Vagina (tissue), 2 donors: ENCODE results near the gene TBXA2R.

Experiments
- POLR2A ChIP-seq, 2 donors: fragments of 450-650 bp; IDR thresholded peaks; one replicate each; pipeline ENCODE4 v1.6.1; 2017; ENCODE audit warnings: antibody characterized with exemption in 2 of 2, mild to moderate bottlenecking in 2 of 2, moderate library complexity in 2 of 2
- TF ChIP-seq, protein P1 (sequence below), 3 experiments: fragments of 450-650 bp in 2 of 3; fragments of 200-600 bp in 1 of 3; sonication (generic) in 1 of 3; IDR thresholded peaks; one replicate each; pipeline ENCODE4 v1.5.1; 2017 to 2019; ENCODE audit warnings: antibody characterized with exemption in 3 of 3, mild to moderate bottlenecking in 2 of 3, moderate library complexity in 2 of 3

DNA sequence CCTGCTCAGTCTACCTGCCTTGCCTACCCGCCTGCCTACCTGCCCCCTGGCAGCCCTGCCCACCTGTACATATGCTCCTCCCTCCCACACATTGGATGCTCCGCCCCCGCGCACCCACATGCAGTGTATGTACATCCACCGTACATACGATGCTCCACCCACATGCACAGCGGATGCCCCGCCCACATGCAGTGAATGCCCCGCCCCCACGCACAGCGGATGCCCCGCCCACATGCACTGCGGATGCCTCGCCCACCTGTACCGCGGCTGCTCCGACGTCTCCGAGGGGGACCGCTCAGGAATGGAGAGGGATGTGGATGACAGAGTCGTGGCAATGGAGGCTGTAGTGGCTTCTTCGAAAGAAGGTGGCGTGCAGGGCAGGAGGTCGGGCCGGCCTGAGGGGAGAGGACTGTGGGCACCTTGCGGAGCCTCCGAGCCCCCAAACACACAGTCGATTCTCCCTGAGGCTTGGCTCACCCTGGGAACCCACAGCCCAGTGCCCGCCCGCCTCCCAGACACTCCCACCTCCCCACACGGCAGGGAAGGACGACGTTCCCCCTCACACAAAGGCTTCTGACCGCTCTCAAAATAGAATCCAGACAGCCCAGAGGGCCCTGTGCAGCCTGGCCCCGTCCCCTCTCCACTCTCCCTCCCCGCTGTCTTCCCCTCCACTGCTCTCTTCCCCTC, 36.5 kb upstream of the TBXA2R start:
- TF ChIP-seq, protein P1, sequence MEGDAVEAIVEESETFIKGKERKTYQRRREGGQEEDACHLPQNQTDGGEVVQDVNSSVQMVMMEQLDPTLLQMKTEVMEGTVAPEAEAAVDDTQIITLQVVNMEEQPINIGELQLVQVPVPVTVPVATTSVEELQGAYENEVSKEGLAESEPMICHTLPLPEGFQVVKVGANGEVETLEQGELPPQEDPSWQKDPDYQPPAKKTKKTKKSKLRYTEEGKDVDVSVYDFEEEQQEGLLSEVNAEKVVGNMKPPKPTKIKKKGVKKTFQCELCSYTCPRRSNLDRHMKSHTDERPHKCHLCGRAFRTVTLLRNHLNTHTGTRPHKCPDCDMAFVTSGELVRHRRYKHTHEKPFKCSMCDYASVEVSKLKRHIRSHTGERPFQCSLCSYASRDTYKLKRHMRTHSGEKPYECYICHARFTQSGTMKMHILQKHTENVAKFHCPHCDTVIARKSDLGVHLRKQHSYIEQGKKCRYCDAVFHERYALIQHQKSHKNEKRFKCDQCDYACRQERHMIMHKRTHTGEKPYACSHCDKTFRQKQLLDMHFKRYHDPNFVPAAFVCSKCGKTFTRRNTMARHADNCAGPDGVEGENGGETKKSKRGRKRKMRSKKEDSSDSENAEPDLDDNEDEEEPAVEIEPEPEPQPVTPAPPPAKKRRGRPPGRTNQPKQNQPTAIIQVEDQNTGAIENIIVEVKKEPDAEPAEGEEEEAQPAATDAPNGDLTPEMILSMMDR (IDR thresholded peaks at IDR 0.05), result no peak
- TF ChIP-seq POLR2A (IDR thresholded peaks at IDR 0.05), result no peak
